IgD-negative memory B cell (primary cell): ENCODE results near the gene GSG1L. TPM values are rescaled to one million over a fixed set of nuclear protein-coding genes. Genes with fewer than 3 reads are reported as not detected.
A peak's percentile ranks its signal among the peaks of the same experiment; 100 is the strongest.

Source experiments
- H3K27ac Mint-ChIP-seq, 3 donors: one replicate each; pipeline ENCODE4 v1.8.0; 2020 to 2022; ENCODE audit warnings: mild to moderate bottlenecking in 3 of 3, mixed read lengths in 3 of 3, moderate library complexity in 1 of 3
- H3K27me3 Mint-ChIP-seq: one replicate; pipeline ENCODE4 v1.8.0; 2021; ENCODE audit warnings: mixed read lengths
- H3K36me3 Mint-ChIP-seq: one replicate; pipeline ENCODE4 v1.8.0; 2020; ENCODE audit warnings: mild to moderate bottlenecking, mixed read lengths
- H3K4me1 Mint-ChIP-seq, 3 donors: one replicate each; pipeline ENCODE4 v1.8.0; 2020 to 2022; ENCODE audit warnings: mixed read lengths in 3 of 3, mild to moderate bottlenecking in 1 of 3
- H3K4me3 Mint-ChIP-seq, 4 donors: one replicate each; pipeline ENCODE4 v1.8.0; 2020 to 2022; ENCODE audit warnings: mild to moderate bottlenecking in 4 of 4, mixed read lengths in 4 of 4, moderate library complexity in 3 of 4
- H3K9me3 Mint-ChIP-seq, 3 donors: one replicate each; pipeline ENCODE4 v1.8.0; 2020 to 2021; ENCODE audit warnings: mixed read lengths in 3 of 3, mild to moderate bottlenecking in 1 of 3
- polyA plus RNA-seq: library from polyadenylated mRNA; unstranded; fragments of 300-500 nt; fragmentation: Illumina TruSeq; gene quantifications from one replicate; pipeline ENCODE4 v1.2.3, GENCODE V29; 2021

GSG1L gene
- polyA plus RNA-seq, 1 donor from 2014 or later = not detected

DNA sequence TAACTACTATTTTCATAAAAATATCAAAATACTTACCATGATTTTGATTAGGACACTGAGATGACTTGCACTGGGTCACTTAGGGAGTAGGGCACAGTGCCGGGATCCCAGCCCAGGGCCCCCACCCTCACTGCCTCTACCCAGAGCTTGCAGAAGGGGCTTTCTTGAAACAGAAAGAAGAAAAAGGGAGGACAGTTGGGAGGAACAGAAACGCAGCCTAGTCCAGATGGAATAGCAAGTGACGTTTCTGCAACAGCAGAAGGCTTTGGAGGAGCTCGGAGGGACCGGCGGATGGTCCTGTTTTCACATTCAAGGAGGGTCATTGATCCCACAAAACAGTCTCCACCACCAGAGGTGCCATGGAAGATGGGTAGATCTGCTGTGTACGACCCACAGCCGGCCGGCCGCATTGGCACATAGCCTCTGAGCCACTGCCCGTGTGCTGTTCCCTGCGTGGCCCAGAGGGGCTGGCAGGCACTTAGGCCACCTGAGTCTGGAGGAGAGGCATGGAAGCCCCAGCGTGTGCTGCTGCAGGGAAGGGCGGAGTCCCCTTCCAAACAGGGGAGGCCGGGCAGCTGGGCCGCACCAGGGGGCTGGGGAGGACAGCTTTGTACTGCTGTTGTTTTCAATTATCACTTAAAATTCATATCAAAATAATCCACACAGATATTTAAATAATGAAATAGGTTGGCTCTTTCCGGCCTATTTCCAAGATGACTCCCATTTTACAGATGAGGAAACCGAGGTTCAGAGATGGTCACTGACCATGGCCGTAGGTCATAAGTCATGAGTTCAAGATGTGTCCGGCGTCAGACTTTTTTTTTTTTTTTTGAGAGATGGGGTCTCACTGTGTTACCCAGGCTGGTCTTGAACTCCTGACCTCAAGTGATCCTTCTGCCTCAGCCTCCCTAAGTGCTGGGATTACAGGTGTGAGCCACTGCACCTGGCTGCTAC lies 22.9 kb upstream of the GSG1L start:
- H3K9me3 Mint-ChIP-seq = no peaks in the 10 kb centered on the region

DNA sequence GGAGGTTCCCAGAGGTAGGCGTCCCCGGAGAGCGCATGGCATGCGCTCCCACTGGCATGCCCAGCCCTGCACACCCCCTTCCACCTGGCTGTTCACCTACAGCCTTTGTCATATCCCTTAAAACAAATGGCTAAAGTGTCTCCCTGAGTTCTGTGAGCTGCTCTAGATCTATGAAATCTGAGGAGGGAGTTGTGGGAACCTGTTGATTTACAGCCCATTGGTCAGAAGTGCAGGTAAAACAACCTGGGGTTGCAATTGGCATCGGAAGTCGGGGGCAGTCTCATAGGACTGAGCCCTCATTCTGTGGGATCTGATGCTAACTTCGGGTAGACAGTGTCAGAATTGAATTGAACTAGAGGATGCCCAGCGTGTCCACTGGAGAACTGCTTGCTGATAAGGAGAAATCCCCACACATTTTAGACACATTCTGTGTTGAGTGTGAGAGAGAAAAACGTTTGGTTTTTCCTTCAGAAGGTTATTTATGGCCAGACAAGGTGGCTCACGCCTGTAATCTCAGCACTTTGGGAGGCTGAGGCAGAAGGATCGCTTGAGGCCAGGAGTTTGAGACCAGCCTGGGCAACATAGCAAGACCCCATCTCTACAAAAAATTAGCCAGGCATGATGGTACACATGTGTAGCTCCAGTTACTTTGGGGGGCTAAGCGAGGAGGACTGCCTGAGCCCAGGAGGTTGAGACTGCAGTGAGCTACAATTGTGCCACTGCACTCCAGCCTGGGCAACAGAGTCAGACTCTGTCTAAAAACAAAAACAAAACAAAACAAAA lies 22.1 kb upstream of the GSG1L start:
- H3K4me3 Mint-ChIP-seq = no peak overlapping the region
- no peak overlapping the region for H3K27ac Mint-ChIP-seq
- H3K27me3 Mint-ChIP-seq = no peaks in the 10 kb centered on the region
- H3K4me1 Mint-ChIP-seq = peaks cover 0 to 2% (median 0%) of the 10 kb centered on the region in 3 donors
- H3K36me3 Mint-ChIP-seq = no peaks in the 10 kb centered on the region
- H3K9me3 Mint-ChIP-seq = no peaks in the 10 kb centered on the region

More for the DNA sequence above, 22.9 kb upstream of the GSG1L start:
- H3K27ac Mint-ChIP-seq = no peak overlapping the region
- peaks cover 0 to 2% (median 0%) of the 10 kb centered on the region in 3 donors for H3K4me1 Mint-ChIP-seq
- H3K36me3 Mint-ChIP-seq = no peaks in the 10 kb centered on the region
- no peaks in the 10 kb centered on the region for H3K27me3 Mint-ChIP-seq
- H3K4me3 Mint-ChIP-seq = no peak overlapping the region

DNA sequence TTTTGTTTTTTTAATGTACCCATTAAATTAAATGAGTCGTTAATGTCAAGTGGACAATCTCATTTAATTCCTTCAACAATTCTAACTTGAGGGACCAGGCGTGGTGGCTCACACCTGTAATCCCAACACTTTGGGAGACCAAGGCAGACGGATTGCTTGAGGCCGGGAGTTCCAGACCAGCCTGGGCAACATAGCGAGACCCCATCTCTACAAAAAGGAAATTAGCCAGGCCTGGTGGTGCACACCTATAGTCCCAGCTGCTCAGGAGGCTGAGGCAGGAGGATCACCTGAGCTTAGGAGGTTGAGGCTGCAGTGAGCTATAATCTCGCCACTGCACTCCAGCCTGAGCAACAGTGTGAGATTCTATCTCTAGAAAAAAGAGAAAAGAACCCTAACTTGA lies 20.7 kb upstream of the GSG1L start:
- Mint-ChIP-seq H3K4me1 (no peaks in the 10 kb centered on the region), H3K36me3 (peaks cover under 1% of the 10 kb centered on the region), H3K4me3 (no peak overlapping the region)

DNA sequence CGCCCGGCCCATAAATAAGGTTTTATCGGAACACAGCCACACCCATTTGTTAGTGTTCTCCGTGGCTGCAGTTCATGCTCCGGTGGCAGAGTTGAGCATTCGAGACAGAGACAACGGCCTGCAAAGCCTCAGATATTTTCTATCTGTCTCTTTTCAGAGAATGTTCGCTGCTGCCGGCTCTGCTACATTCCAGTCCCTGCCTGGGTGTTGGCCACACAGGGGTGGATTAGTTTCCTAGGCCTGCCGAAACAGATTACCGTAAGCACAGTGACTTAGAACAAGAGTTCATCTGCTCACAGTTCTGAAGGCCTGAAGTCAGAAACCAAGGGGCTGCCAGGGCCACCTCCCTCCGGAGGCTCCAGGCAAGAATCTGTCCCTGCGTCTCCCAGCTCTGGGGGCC lies 19.1 kb upstream of the GSG1L start:
- Mint-ChIP-seq H3K27ac (no peak overlapping the region), H3K9me3 (no peaks in the 10 kb centered on the region), H3K4me3 (no peak overlapping the region), H3K27me3 (no peaks in the 10 kb centered on the region), H3K4me1 (no peaks in the 10 kb centered on the region), H3K36me3 (peaks cover 1% of the 10 kb centered on the region)

More for the DNA sequence above, 20.7 kb upstream of the GSG1L start:
- Mint-ChIP-seq H3K27me3 (no peaks in the 10 kb centered on the region), H3K9me3 (no peaks in the 10 kb centered on the region), H3K27ac (no peak overlapping the region)

DNA sequence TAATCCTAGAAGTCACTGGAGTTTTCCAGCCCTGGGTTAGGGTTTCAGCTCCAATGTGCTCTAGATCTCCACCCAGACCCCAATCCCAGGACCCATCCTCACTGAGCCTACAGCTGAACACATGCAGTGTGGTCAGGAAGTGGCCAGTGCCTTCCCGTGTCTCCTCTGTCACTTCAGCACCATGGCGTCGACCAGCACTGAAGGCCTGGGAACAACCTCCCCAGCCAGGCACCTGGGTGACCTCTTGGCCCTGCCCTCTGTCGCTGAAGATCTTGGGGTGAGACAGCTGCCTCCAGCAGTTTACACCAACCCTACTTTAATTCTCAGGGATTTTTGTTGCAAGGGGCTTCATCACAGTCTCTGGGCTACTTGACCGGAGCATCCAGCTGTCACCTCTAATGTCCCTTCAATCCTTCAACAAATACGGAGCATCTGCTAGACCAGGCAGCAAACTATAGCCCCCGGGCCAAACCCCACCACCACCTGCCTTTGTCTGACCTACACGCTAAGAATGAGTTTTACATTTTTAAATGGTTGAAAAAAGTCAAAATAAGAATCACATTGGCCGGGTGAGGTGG lies 18.0 kb upstream of the GSG1L start:
- Mint-ChIP-seq H3K4me1 (peaks cover 0 to 1% (median 0%) of the 10 kb centered on the region in 3 donors), H3K36me3 (peaks cover 1% of the 10 kb centered on the region), H3K27me3 (no peaks in the 10 kb centered on the region), H3K27ac (no peak overlapping the region), H3K4me3 (no peak overlapping the region), H3K9me3 (no peaks in the 10 kb centered on the region)

DNA sequence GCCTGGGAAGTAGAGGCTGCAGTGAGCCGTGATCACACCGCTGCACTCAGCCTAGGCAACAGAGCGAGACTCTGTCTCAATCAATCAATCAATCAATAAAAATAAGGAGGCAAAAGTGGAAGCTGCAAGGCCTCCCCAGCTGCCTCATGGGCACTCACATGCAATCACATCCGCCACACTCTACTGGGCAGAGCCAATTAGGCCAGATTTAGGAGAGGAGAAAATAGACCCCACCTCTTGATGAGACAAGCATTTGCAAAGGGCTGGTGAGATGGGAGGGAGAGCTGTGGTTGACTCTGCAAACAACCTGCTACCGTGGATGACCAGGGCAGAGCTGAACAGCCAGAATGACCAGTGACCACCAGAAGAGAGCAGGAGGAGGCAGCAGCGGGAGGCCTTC lies 14.7 kb upstream of the GSG1L start:
- Mint-ChIP-seq H3K36me3 (peaks cover 1% of the 10 kb centered on the region), H3K4me1 (peaks cover 0 to 1% (median 0%) of the 10 kb centered on the region in 3 donors), H3K27me3 (no peaks in the 10 kb centered on the region), H3K4me3 (no peak overlapping the region), H3K9me3 (no peaks in the 10 kb centered on the region), H3K27ac (no peak overlapping the region)

DNA sequence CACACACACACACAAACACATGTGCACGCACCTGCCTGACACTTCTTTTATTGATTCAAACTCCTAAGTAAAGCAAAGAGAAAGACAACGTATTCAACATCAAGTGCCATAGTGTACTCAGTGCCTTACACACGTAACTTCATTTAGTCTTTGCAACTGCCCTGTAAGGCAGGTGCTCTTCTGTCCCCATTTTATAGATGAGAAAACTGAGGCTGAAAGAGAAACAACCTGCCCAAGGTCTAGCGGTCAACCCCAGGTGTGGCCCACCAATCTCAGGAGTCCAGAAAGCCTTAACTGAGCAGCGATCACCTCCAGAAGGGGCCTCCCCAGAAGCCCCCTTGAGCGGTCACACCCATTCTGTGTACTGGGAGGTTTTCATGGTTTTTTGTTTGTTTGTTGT lies 10.3 kb upstream of the GSG1L start:
- no peak overlapping the region for H3K27ac Mint-ChIP-seq
- no peaks in the 10 kb centered on the region for H3K36me3 Mint-ChIP-seq
- no peak overlapping the region for H3K4me3 Mint-ChIP-seq
- no peaks in the 10 kb centered on the region for H3K27me3 Mint-ChIP-seq
- peaks cover 0 to 1% (median 0%) of the 10 kb centered on the region in 3 donors for H3K4me1 Mint-ChIP-seq
- H3K9me3 Mint-ChIP-seq = peaks cover 0 to 1% (median 0%) of the 10 kb centered on the region in 3 donors

DNA sequence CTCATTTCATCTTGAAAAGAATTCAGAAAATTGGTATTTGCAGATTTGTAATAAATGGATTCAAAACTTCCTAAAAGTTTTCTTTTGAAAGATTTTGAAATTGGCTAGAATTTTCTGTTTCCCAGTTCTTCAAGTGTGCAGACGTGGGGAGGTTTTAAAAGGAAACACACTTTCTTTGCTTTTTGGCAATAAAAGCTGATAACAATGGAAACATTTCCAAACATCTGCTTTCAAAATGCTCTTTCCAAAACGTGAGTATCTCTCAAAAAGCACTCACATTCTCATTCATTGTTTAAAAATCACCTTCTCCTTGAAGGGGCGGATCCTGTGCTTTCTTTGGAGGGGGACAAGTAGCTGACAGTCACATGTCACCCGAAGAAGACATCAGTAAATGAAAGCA lies 8.6 kb upstream of the GSG1L start:
- Mint-ChIP-seq H3K36me3 (no peaks in the 10 kb centered on the region), H3K4me3 (no peak overlapping the region), H3K27ac (no peak overlapping the region), H3K9me3 (peaks cover 0 to 1% (median 0%) of the 10 kb centered on the region in 3 donors), H3K4me1 (peaks cover 0 to 3% (median 0%) of the 10 kb centered on the region in 3 donors), H3K27me3 (peaks cover 3% of the 10 kb centered on the region)

DNA sequence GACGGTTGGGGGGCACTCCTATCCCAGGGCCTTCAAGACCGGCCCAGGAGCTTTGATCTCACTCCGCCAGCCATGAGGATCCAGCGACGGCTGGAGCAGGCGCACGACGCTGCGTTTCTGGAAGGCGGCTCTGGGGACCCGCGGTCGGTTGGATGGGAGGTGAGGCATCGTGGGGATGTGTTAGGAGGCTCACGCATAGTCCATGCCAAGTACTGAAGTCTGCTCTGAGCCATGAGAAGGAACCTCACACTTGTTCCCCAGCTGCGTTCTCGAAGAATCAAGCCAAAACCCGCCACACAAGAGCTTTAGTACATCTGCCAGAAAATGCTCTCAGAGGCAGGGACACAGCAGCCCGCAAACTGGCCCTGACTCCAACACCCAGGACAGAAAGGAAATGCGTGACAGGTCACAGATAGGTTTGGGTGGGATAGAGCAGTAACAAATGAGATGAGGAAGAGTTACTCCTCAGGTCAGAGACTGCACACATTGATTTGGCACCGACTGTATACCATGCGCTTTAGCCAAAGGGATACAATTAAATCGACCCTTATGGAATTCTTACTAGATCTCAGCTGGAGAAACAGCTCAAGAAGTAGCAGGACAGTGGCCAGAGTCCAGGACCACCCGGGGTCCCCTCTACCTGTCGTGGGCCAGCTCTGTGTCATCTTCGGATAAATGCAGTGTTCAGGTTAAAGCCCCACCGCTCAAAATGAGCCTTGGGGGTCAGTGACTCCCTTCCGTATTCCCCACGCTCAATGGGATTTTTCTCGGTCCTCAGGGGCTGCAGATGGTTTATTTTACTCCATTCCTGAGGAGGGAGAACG lies 6.7 kb upstream of the GSG1L start:
- H3K27me3 Mint-ChIP-seq = peaks cover 15% of the 10 kb centered on the region
- H3K4me1 Mint-ChIP-seq = peaks cover 0 to 2% (median 0%) of the 10 kb centered on the region in 3 donors
- no peaks in the 10 kb centered on the region for H3K36me3 Mint-ChIP-seq
- H3K9me3 Mint-ChIP-seq = peaks cover 0 to 1% (median 0%) of the 10 kb centered on the region in 3 donors
- no peak overlapping the region for H3K27ac Mint-ChIP-seq
- no peak overlapping the region for H3K4me3 Mint-ChIP-seq

DNA sequence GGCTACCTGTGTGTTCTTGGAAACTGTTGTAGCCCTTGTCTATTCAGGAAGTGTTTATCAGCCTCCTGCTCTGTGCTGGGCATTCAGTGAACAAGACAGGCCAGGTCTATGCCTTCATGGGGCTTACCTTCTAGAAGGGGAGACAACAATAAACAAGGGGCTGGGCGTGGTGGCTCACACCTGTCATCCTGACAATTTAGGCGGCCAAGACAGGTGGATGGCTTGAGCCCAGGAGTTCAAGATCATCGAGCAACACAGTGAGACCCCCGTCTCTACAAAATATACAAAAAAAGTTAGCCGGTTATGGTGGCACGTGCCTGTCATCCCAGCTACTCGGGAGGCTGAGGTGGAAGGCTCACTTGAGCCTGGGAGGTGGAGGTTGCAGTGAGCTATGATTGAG lies 5.5 kb upstream of the GSG1L start:
- H3K36me3 Mint-ChIP-seq = no peaks in the 10 kb centered on the region
- no peak overlapping the region for H3K27ac Mint-ChIP-seq
- peaks cover 0 to 2% (median 0%) of the 10 kb centered on the region in 3 donors for H3K4me1 Mint-ChIP-seq
- H3K9me3 Mint-ChIP-seq = peaks cover 0 to 1% (median 0%) of the 10 kb centered on the region in 3 donors
- H3K4me3 Mint-ChIP-seq = peak overlapping the region in 1 of 4 donors; percentile 23
- H3K27me3 Mint-ChIP-seq = peaks cover 23% of the 10 kb centered on the region

DNA sequence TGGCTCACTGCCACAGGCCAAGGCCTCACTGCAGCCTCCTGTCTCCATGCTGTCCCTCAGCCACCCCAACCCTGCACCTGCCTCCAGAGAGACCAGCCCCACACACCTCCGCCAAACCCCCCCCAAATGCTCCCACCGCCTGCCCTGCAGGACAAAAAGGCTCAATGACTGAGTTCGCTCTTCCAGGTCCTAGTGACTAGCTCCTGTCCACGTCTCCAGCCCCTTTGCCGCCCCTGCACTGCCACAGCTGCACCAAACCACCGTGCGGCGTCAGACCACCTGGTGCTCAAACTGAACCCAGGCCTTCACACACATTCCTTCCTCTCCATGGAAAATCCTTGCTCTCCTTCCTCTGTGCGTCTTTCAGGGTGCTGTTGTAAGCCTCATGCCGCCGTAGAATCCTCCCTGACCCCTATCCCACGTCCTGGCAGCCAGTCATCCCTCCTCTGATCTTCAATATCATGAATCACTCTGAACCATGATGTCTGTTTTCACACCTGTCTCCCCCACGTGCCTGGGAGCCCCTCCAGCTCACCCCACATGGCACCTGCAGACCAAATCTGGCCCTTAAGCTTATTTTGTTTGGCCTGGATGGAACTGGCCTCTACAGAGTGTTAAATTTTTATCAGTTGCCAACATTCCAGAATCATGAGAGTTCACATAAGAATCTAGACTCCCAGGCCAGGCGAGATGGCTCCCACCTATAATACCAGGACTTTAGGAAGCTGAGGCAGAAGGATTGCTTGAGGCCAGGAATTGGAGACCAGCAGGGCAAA lies 4.3 kb upstream of the GSG1L start:
- H3K4me1 Mint-ChIP-seq = peaks cover 0 to 2% (median 0%) of the 10 kb centered on the region in 3 donors
- no peaks in the 10 kb centered on the region for H3K9me3 Mint-ChIP-seq
- no peak overlapping the region for H3K4me3 Mint-ChIP-seq
- H3K27me3 Mint-ChIP-seq = peaks cover 23% of the 10 kb centered on the region
- no peak overlapping the region for H3K27ac Mint-ChIP-seq
- H3K36me3 Mint-ChIP-seq = no peaks in the 10 kb centered on the region

DNA sequence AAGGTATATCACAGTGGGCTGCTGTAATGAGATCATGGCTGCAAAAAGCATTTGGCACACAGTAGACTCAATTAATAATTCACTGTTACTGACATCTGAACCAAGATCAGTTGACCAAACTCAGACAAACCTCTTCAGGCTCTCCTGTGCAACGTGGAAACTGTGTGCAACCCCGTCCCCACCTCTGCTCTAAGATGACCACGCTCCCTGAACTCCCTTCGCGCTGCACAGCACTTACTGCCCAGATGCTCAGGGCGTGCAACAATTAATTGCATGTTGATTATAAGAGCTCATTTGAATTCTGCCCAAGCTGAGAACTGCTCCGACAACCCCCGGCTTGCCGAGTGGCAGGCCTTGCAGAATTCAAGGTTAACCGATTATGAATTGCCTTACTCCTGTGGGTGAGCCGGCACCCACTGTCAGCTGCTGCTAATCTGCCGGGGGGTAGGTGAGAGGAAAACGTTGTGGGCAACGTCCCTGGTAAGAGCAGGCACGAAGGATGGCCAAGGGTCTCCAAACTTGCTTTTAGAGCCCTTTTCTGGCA lies 1.3 kb upstream of the GSG1L start:
- Mint-ChIP-seq H3K4me1 (peaks cover 0 to 3% (median 1%) of the 10 kb centered on the region in 3 donors), H3K27me3 (peaks cover 40% of the 10 kb centered on the region), H3K4me3 (peak overlapping the region in 1 of 4 donors; percentile 25), H3K27ac (no peak overlapping the region), H3K36me3 (peaks cover 2% of the 10 kb centered on the region), H3K9me3 (no peaks in the 10 kb centered on the region)

DNA sequence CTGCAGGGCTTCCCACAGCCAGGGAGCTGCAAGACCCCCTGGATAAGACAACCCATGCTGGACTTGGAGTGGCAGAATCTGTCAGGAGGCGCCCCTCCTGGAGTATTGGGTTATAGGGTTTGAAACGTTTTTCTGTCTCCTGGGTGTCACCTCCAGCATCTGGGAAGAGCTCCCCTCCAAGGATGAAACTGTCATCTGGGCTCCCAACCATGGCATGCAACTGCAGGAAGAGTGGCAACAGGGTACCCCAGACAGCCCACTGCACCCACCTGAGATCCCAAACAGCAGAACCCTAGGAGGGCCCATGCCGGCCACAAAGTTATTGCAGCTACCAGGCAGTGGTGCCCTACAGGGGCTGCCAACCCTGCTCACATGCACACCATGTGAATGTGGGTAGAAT lies 636 bp upstream of the GSG1L start:
- no peak overlapping the region for H3K27ac Mint-ChIP-seq
- H3K4me3 Mint-ChIP-seq = peak overlapping the region in 1 of 4 donors; percentile 6
- peaks cover 2% of the 10 kb centered on the region for H3K36me3 Mint-ChIP-seq
- no peaks in the 10 kb centered on the region for H3K9me3 Mint-ChIP-seq
- peaks cover 46% of the 10 kb centered on the region for H3K27me3 Mint-ChIP-seq
- H3K4me1 Mint-ChIP-seq = peaks cover 0 to 5% (median 1%) of the 10 kb centered on the region in 3 donors
